ENCODE data around the gene TNNI3K. TPM values are rescaled to one million over a fixed set of nuclear protein-coding genes. Genes with fewer than 3 reads are reported as not detected.

The TNNI3K gene
- total RNA-seq, 1 donor from 2014 or later: not detected

DNA sequence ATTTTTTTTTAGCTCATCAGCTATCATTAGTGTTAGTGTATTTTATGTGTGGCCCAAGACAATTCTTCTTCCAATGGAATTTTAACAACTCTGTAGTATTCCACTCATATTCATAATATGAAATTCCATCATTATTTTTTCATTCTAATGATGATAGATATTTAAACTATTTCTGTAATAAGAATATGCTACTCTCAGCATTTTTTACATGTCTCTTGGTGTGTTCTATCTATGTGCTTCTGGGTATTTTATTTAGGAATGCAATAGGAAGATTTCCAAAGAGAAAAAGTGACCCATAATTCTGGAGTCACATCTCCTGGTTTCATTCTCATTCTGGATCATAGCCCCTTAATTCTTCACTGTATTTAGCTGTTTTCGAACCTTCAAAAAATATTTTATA, 167.7 kb downstream of the TNNI3K start:
- Mint-ChIP-seq H3K4me1 (ENCODE audit: unreplicated experiment) (no peaks in the 10 kb centered on the region), H3K36me3 (no peaks in the 10 kb centered on the region), H3K27ac (no peak overlapping the region), H3K9me3 (no peaks in the 10 kb centered on the region), H3K27me3 (no peaks in the 10 kb centered on the region), H3K4me3 (no peak overlapping the region)
- no peak for TF ChIP-seq CTCF (conservative IDR thresholded peaks at IDR 0.05)
- DNase-seq (ENCODE audit: extremely low spot score, unreplicated experiment): no peak

- no peak for TF ChIP-seq CTCF (conservative IDR thresholded peaks at IDR 0.05)
- H3K36me3 Mint-ChIP-seq: no peaks in the 10 kb centered on the region
- DNase-seq (ENCODE audit: extremely low spot score, unreplicated experiment): no peak
- no peak overlapping the region for H3K27ac Mint-ChIP-seq
- H3K4me3 Mint-ChIP-seq: no peak overlapping the region
- H3K27me3 Mint-ChIP-seq: no peaks in the 10 kb centered on the region
- no peaks in the 10 kb centered on the region for H3K4me1 Mint-ChIP-seq (ENCODE audit: unreplicated experiment)
- no peaks in the 10 kb centered on the region for H3K9me3 Mint-ChIP-seq
Measured at GRCh38 chr1:74403606-74404005, 168.4 kb downstream of the TNNI3K start.

GRCh38 chr1:74406759-74407158, 171.6 kb downstream of the TNNI3K start:
- Mint-ChIP-seq H3K27ac (no peak overlapping the region), H3K36me3 (no peaks in the 10 kb centered on the region), H3K27me3 (no peaks in the 10 kb centered on the region), H3K4me1 (ENCODE audit: unreplicated experiment) (no peaks in the 10 kb centered on the region), H3K4me3 (no peak overlapping the region), H3K9me3 (no peaks in the 10 kb centered on the region)
- TF ChIP-seq CTCF (conservative IDR thresholded peaks at IDR 0.05): no peak
- no peak for DNase-seq (ENCODE audit: extremely low spot score, unreplicated experiment)

DNA sequence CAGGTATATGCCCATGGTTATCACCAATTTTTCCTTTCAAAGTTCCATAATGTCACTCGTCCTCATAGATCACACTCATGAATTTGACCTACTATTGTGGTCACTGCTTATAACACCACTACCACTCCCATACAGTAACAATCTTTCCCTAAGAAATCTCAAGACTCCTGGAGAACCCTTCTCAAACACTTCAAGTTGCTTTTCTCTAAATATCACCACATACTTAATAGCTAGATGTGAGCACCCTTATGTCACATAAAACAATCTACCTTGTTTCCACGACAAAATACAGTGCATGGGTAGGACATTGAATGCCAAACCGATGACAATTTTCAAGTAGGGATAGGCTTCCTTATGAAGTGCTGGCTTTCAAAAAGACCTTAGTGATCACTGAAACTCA, 172.7 kb downstream of the TNNI3K start:
- Mint-ChIP-seq H3K36me3 (no peaks in the 10 kb centered on the region), H3K27me3 (no peaks in the 10 kb centered on the region), H3K4me3 (no peak overlapping the region), H3K27ac (no peak overlapping the region), H3K4me1 (ENCODE audit: unreplicated experiment) (no peaks in the 10 kb centered on the region), H3K9me3 (no peaks in the 10 kb centered on the region)
- no peak for DNase-seq (ENCODE audit: extremely low spot score, unreplicated experiment)
- no peak for TF ChIP-seq CTCF (conservative IDR thresholded peaks at IDR 0.05)

DNA sequence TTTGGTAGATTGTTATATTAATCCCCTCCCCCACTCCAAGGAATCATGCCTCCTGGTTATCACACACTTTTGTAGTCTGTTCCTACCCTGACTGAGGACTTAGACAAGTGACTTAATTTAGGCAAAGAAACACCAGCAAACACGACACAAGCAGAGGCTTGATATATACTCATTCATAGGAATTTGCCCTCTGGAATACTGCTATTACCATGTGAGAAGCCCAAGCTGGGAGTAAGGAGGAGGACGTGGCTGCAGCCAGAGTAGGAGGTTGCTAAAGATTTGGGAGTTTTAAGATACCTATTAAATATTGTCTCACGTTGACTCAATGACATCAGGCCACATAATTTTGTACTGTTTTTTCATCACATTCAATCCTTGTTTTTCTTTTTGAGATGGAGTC, 177.1 kb downstream of the TNNI3K start:
- no peaks in the 10 kb centered on the region for H3K9me3 Mint-ChIP-seq
- no peak overlapping the region for H3K27ac Mint-ChIP-seq
- H3K4me3 Mint-ChIP-seq: no peak overlapping the region
- no peaks in the 10 kb centered on the region for H3K27me3 Mint-ChIP-seq
- TF ChIP-seq CTCF (conservative IDR thresholded peaks at IDR 0.05): no peak
- DNase-seq (ENCODE audit: extremely low spot score, unreplicated experiment): no peak
- no peaks in the 10 kb centered on the region for H3K4me1 Mint-ChIP-seq (ENCODE audit: unreplicated experiment)
- no peaks in the 10 kb centered on the region for H3K36me3 Mint-ChIP-seq

- Mint-ChIP-seq H3K4me1 (ENCODE audit: unreplicated experiment) (no peaks in the 10 kb centered on the region), H3K27ac (no peak overlapping the region), H3K9me3 (no peaks in the 10 kb centered on the region), H3K4me3 (no peak overlapping the region), H3K36me3 (no peaks in the 10 kb centered on the region), H3K27me3 (no peaks in the 10 kb centered on the region)
- TF ChIP-seq CTCF (conservative IDR thresholded peaks at IDR 0.05): no peak
- DNase-seq (ENCODE audit: extremely low spot score, unreplicated experiment): no peak
Measured at GRCh38 chr1:74415935-74416334, 180.7 kb downstream of the TNNI3K start.
